ENCODE measurements around the gene UBALD1.
A peak's percentile ranks its signal among the peaks of the same experiment; 100 is the strongest.

UBALD1 gene

DNA sequence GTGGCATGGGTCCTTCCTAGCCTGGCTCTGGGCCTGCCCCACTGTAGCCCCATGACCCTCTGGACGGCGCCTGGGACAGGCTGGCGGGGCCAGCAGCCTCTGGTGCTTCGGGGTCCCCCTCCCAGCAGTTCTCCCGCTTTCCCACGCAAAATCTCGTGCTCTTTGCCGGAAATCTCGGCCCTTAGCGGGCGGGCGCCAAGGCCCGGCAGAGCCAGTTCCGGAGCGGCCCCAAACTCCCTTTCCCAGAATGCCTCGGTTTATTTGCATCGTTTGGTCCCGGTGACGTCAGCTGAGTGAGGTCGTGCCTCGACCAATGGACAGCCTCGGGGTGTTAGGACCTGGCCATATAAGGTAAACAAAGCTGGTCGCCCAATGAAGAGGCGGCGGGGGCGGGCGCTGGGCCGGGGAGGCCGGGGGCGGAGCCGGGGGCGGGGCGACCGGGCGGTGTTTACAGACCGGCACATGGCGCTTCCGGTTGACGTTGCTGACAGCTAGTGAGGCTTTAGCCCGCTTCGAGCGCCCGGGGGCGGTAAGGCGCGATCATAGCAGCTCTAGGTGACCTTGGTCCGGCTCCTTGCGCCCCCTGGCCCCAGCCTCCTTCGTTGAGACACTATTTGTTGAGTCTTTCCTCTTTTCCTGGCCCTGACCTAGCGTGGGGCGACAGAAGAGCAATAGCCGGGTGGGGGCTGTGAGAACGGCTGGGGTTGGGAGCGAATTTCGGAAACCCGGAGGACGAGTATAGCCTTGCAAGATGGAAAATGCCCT is 1.5 kb upstream of the UBALD1 start:
- DNase-seq (ENCODE audit: low read depth in 2 of 2) = peak; percentile 98 to 99

DNA sequence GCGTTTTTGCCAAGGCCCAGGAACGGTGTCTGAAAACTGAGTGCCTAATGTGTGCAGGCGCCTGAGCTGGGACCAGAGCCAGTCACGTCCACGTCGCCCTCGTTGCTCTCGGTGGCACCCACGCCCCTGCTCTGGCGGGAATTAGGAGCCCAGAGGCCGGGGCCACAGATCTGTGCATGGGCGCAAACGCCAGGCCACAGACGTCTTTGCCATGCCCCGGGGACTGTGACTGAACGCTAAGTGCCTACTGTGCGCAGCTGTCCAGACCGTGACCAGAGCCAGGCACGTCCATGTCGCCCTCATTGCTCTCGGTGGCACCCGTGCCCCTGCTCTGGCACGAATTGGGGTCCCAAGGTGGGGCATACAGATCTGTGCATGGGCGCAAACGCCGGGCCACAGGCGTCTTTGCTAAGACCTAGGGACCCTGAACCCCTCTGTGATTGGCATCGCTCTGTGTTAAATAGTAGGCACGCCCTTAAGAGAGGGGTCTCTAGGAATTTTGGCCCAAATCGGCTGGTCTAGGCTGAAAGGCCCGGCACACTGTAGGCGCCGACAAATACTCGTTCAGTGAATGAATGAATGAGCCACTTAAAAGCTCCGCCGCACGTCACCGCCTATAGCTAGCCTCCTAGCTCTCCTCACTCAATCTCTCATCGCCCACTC is 827 bp upstream of the UBALD1 start:
- no peak for DNase-seq (ENCODE audit: low read depth in 2 of 2)

DNA sequence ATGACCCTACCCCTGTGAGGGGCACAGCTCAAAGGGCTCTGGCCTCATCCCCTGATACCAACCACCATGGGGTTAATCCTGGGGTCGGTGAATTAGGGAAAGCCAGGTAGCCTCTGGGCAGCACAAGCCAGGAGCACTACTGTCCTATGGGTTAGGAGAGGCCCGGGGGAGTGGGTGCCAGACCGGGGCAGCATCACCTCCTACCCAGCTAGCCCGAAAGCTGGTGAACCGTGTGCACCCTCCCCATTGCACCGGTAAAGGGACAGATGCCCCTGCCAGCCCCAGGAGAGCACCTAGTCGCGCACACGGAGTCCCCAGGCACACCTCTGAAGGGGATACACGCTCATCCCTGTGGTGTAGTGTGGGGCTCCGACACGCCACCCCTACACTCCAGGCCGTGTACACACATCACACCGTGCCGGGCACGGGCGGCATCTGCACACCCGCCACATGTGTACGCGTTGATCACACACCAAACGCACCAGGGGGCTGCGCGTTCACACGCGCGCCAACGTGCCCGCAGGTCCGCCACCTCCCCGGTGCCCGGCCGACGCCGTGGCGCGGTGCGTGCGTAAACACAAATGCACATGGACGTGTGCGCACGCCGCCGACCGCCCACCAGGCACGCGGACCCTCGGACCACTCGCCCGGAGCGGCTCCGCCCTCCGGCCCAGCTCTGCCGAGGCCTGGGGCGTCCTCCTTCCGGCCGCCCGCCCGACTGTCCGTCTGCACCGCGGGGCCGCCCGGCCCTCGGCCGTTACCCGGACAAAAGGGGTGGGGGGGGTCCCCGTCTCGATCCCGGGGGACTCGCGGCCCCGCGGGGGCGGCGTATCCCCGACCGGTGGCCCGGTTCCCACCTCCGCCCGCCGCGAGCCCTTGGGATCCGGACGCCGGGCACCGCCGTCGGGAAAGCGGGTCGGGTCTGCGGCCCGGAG is 785 bp downstream of the UBALD1 start:
- peak in 1 of 2 donors; percentile 24 for DNase-seq (ENCODE audit: low read depth in 2 of 2)

DNA sequence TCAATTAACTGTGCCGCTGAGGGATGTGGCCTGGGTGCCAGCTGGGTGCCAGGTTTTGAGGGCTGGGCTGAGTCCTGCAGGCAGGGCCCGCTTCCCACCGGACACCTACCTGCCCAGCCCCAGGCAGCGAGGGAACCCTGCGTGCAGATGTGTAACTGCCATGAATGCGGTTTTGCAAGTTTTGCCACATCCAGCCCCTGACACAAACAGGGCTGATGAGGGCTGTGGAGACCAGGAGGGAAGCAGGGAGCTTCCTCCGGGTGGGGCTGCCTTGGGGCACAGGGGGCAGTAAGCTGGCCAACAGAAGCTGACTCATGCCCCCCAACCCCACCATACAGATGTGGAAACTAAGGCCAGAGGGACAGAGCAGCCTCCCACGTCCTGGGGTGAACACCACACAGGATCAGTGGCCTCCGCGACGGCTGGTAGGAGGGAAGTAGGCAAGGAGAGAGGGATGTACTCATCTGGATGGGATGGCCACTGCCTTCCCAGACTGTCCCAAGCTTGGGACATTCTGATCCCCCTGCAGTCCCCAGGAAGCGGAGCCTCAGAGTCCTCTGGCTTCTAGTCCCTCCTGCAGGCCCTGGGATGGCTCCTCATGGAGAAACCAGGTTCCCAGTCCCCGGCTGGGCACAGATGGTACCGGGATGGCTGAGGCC is 1.6 kb downstream of the UBALD1 start:
- no peak for DNase-seq (ENCODE audit: low read depth in 2 of 2)

DNA sequence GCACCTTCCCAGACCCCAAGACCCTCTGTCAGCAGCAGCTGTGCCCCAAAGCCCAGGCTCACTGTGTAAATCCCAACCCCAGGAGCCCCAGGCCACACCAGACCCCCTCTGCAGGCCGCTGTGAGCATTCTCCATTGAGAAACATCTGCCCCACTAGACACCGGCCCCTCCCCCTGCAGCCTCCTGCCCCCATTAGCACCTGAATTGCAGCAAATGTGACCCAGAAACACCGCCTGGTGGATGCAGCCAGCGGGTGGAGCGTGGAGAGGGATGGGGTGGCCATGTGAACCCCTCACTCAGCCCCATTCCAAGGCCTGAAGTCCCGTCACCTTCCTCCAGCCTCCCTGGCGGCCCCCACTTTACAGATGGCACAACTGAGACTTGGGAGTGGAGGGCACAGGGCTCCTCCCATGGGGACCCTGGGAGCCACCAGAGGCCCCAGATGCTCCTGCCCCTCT is 2.2 kb downstream of the UBALD1 start:
- DNase-seq (ENCODE audit: low read depth in 2 of 2) = no peak

DNA sequence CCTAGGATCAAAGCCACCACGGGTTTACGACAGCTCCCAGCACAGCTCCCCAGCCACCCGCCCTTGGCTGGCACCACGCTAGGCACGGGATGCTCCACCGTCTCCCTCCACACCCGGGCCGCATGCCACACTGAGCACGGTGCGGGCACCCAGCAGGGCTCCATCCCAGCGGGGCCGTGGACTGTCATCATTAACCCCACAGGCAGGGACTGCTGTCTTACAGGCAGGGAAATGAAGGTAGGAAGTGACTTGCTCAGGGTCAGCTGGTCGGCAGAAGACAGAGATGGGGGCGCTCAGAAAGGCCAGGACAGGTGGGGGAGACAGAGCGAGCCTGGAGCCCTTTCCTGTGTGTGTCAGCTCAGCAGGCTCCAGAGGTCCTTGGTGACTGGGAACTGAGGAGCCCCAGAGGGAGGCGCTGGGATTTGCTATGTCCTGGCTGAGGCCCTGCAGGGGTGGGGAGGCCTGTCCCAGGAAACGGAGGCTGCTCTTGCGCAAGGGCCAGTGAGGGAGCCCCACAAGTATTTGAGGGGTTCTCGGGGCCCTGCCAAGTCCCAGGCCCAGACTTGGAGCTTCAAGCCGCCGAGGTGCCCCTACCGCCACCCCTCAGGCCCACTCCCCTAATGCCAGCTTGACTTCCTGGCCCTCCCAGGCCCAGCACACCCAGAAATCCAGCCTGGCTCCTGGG is 3.2 kb downstream of the UBALD1 start:
- no peak for DNase-seq (ENCODE audit: low read depth in 2 of 2)

DNA sequence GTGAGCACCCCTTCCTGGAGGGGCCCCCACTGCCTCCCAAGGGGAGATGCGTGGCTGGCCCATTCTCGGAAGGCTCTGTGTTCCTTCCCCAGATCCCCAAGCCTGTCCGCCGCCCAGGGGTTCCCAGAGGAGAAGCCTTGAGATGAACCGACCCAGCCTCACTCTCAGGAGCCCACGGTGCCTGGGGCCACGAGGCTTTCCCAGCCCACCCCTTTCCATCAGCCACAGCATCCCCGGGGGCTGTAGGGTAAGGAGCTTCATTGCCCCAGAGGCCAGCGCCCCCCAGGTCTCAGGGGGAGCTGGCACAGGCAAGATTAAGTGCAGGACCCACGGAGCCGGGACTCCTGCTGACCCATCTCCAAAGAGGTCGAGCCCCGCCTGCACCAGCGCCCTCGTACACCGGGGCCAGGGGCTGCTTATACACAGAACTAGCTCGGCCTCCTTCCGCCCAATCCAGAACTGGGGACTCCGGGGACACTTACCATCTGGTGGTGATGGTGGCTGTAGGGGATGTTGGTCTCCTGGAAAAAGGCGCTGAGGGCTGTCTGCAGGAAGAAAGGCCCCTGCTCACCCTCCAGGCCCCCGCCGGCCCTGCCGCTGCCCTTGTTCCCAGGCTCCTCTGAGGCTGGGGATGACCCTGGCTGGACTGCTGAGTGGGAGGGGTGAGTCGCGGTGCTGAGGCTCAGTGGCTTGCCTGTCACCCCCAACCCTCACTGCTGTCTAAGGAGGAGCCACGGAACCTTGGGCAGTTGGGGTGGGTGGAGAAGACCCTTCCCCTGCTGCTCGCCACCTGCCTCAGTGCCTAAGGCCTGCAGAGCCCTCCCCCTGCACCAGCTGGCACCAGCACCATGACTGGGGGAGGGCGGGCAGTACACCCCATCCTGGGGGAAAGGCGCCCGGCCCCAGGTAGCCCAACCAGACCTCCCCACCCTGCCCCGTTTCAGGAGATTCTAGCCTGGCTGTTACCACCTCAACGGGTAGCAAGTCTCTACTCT is 4.4 kb downstream of the UBALD1 start:
- no peak for DNase-seq (ENCODE audit: low read depth in 2 of 2)

DNA sequence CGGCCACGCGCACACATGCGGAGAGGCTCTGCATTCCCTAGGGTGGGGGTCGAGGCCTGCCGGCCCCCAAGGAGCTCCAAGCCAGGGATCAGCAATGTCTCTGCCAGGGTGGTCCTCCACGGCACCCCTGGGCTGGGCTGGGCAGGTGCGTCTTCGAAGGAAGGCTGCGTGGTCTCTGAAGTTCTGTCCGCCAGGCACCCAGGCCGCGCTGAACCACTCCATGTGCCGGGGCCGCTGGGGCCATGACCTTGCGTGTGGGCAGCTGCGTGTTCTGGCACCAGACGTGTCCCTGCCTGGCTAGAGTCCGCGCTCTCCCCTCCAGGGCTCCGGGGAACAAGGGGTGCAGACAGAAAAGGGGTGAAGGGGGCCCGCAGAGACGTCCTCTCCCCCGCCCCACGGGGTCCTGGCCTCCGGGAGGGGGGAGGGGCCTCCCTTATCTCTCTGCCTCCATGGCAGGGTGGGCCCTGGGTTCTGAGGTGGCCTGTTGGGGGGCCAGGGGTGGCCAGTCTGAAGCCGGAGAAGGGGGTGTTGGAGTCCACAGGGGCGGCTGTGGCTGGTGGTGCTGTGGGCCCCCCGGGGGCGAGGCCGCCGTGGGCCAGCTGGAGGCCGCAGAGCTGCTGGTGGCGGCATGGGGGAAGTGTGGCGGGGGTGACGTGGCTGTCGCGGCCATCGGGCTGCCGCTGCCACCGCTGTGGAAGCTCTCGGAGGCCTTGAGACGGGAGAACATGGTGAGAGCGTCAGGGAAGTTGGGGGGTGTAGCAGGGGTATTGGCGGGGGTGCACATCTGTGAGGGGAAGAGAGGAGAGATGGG is 5.3 kb downstream of the UBALD1 start:
- no peak for DNase-seq (ENCODE audit: low read depth in 2 of 2)

DNA sequence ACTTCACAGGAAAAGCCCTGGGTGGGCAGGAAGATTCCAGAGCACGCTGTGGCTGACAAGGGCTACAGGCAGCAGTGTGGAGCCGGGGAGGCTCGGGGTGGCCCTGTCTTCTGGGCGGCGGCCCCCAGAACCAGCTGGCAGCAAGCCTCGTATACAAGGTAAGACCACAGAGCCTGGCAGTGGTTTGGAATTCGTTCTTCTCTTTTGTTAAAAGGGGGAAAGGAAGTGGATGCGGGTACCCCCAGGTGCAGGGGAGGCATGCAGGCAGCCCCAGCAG is 6.0 kb downstream of the UBALD1 start:
- DNase-seq (ENCODE audit: low read depth in 2 of 2) = no peak

DNA sequence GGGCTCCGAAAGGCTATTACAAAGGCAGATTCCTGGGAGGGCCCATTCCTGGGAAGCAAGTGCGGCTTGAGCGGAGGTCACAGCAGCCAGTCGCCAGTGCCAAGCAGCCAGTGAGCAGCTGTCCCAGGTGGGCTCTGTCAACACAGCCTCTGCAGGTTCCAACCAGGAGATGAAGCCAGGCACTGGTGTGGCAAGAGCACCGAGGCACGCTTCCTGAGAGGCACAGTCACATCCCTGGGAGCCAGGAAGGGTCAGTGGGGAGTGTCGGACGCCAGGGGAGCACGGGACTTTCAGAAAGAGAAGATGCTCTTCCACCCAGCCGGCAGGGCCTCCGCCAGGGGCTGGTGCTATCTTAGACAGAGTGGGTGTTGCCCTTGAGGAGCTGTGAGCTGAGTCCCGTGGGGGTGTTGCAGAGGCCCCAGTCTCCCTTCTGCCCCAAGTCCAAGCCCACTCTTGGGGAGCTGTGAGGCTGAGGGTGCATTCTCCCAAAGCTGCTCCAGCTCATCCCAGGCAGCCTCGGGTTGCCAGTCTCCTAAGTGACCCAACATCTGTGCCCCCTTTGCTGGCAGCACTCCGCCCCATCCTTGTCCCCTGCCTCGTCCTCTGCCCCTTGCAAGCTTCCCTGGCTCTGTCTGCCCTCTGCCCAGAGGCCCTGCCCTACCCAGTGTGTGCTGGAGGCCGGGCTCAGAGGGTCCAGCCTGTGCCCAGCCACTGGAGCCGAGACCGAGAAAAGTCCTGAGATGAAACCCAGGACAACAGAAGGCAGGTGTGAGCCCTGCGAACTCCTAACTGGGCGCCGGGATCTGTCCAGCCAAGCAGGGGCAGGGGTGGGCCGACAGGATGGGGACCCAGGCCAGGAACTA is 6.6 kb downstream of the UBALD1 start:
- DNase-seq (ENCODE audit: low read depth in 2 of 2) = no peak

DNA sequence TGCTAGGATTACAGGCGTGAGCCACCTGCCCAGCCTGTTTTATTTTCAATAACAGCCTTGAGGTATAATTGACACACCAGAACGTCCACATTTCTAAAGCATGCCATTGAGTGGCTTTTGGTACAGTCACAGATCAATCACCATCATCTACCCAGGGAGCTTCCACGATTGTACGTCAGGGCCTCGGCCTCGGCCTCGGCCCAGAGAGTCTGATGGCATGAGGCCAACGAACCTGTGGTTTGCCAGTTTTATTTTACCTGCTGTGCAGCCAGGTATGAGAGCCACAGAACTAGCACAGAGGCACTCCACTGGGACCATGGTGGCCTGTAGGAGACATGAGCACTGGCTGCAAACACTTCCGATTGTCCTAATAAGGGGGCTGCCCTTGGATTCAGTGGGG is 8.3 kb downstream of the UBALD1 start:
- DNase-seq (ENCODE audit: low read depth in 2 of 2) = no peak

DNA sequence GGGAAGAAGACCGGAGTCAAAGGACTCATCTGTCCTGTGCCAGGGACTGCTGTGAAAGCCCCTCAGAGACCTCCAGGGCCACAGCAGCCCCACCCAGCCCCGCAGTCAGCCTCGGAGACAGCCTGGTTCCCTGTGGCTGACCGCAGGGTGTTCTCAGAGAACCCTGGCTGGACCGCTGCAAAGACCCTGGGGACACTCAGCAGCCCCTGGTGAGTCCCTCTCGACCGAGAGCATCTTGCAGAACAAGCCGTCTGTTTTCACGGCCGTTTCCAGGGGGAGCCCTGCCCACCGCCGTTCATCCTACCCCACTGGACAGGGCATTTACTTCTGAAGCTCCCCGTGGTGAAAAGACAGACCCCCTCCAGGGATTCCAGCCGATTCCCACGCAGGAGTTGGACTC is 10.3 kb downstream of the UBALD1 start:
- DNase-seq (ENCODE audit: low read depth in 2 of 2) = no peak

DNA sequence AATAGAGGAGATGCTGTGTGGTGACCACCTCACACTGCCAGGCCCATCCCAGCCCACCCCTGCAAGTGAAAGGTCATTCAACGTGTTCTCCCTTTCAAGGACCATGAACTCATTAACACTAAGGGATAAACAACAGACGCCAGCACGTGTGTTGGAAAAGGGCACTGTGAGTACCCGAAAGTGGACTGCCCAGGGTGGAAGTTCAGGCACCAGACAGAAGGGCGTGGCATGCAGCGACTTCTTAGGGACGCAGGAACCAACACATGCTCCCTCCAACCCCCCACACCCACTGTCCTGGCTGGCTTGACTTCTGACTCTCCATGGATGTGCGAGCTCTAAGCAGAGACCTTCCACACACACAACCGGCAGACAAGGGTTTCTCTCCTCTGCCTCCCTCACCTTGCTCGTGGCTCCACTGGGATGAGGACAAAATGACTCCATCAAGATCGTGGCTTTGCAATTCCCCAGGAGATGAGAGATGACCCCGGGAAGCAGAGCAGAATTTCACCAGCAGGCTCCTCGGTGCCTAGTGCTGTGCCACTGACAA is 11.0 kb downstream of the UBALD1 start:
- no peak for DNase-seq (ENCODE audit: low read depth in 2 of 2)

DNA sequence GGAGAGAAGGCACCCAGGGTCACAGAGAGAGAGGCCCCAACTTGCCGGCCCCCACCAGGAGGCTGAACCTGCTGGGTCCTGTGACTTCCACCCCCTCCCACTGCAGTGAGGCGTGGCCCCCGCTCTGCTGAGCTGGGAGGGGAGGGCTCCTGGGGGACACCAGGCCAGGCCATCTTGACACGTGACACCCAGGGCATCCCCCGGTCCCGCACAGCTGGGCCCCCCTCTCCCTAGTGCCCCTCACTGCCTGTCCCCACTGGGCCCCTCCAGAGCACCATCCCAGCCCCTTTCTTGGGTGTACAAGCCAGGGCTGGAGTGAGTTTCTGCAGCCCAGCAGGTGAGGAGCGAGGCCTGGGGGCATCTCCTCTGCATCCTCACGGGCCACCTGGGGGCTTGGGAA is 12.4 kb downstream of the UBALD1 start:
- no peak for DNase-seq (ENCODE audit: low read depth in 2 of 2)

DNA sequence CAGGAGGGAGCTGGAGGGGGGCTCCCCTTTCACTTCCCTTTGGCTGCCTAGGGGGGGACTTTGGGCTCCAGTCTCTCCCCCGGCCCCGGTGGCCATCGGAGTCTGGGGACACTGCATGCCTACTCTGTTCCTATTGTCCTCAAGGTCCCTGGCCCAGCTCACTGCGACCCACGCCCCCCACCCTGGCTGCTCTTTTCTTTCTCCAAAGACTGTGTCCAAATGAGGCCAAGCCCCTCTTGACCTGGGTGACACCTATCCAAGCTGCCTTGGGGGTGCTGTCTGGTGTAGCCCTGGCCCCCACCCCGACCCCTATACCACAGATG is 12.9 kb downstream of the UBALD1 start:
- DNase-seq (ENCODE audit: low read depth in 2 of 2) = no peak

DNA sequence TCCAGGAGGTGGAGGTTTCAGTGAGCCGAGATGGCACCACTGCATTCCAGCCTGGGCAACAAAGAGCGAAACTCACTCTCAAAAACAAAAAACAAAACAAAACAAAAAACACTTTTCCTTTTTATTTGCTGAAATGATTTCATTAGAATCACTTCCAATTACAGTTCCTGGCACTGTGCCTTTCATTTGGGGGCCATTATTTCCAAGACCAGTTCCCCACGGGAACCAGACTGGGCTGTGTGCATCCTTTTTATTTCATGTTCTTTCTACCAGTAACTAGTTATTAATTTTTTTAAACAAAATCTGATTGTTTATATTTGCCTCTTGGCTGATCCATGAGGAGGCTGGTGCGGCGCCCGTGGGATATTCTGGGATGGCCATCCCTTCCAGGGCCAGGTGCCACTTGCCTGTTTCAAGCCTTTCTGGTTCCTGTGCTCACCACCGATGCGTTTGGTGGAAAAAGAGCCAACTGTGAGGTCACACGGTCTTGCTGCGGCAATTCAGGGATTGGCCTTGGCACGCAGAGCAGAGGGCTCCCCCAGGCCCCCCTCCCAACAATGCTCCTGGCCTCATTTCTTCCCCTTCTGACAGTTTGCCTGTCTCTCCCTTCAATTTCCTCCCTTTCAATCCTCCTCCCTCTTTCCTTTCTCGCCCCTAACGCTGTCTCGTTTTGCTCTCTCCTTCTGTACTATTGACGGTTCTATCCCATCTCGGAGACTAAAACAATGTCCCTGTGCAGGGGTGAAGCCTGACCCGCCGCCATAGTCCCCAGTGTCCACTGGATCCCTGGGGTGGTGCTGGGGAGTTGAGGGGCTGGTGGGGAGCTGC is 13.4 kb downstream of the UBALD1 start:
- DNase-seq (ENCODE audit: low read depth in 2 of 2) = no peak

DNA sequence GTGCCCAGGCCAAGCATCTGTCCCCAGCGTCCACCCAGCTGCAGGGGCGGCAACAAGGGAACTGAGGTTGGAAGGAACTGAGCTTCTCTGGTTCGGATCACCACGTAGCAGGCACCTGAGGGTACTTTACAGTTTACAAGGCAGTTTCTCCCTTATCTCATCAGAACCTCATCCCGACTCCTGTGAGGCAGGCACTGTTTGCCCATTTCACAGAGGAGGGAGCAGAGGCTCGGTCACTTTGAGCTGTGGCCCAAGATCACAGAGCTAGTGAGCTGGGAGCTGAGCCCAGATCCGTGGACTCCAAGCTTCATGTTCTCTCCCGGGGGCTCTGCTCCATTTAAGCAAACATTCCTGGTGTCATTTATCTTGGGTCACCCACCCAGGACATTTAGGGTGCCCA is 15.1 kb downstream of the UBALD1 start:
- DNase-seq (ENCODE audit: low read depth in 2 of 2) = no peak

Data from stimulated activated CD4-positive, alpha-beta T cell treated with anti-CD3 and anti-CD28 coated beads, Interleukin-1b, Interleukin-23, amount 100 ng/mL, for 4 hours (primary cell).